Lung (tissue), 12 donors: ENCODE results near the gene SPOCD1. TPM values are rescaled to one million over a fixed set of nuclear protein-coding genes. Genes with fewer than 3 reads are reported as not detected.

ENCODE experiments used
- ATAC-seq: fragments of 200-7000 bp; cut with Tn5 transposase; one replicate; pipeline ENCODE4 v1.9.1; 2020; ENCODE audit warnings: moderate number of reproducible peaks; ENCODE audit not compliant: insufficient read depth, low FRiP score
- DNase-seq, 3 donors: peaks; one replicate each; pipeline ENCODE4 v3.0.0-alpha.2; 2013 to 2017
- H3K27ac ChIP-seq, 2 donors: one replicate each; pipeline ENCODE4 v1.5.1; 2013; ENCODE audit warnings: mild to moderate bottlenecking in 2 of 2, moderate library complexity in 2 of 2, control low read depth in 1 of 2, inconsistent platforms in 1 of 2, low read depth in 1 of 2, low read length in 1 of 2
- H3K27me3 ChIP-seq, 3 donors: one replicate each; pipeline ENCODE4 v1.5.1; 2013; ENCODE audit warnings: low read length in 2 of 3; ENCODE audit not compliant: control insufficient read depth in 3 of 3, insufficient read depth in 3 of 3
- H3K36me3 ChIP-seq, 4 donors: one replicate each; pipeline ENCODE4 v1.5.1; 2013; ENCODE audit warnings: low read length in 4 of 4, mild to moderate bottlenecking in 1 of 4, moderate library complexity in 1 of 4; ENCODE audit not compliant: control insufficient read depth in 4 of 4, insufficient read depth in 4 of 4
- H3K4me1 ChIP-seq, 5 donors: one replicate each; pipeline ENCODE4 v1.5.1; 2013; ENCODE audit warnings: low read length in 5 of 5, mild to moderate bottlenecking in 2 of 5, moderate library complexity in 1 of 5; ENCODE audit not compliant: control insufficient read depth in 5 of 5, insufficient read depth in 5 of 5
- H3K4me3 ChIP-seq: one replicate; pipeline ENCODE4 v1.5.1; 2013; ENCODE audit warnings: mild to moderate bottlenecking, control low read depth, moderate library complexity
- H3K9ac ChIP-seq, 2 donors: one replicate each; pipeline ENCODE4 v1.5.1; 2013; ENCODE audit warnings: low read length in 2 of 2, control low read depth in 1 of 2; ENCODE audit not compliant: insufficient read depth in 1 of 2
- H3K9me3 ChIP-seq, 4 donors: one replicate each; pipeline ENCODE4 v1.5.1; 2013; ENCODE audit warnings: low read length in 3 of 4, mild to moderate bottlenecking in 1 of 4, moderate library complexity in 1 of 4; ENCODE audit not compliant: control insufficient read depth in 4 of 4, insufficient read depth in 3 of 4
- WGBS, 2 donors: extraction: QIAGEN DNeasy Blood & Tissue Kit; methylation state at CpG; one replicate each; pipeline ENCODE4 v1.1.7; 2013; 5-methylcytosine and 5-hydroxymethylcytosine counted together
- polyA plus RNA-seq, 2 donors: library from polyadenylated mRNA; stranded (reverse); fragments of 200-250 nt; gene quantifications; one replicate each; pipeline ENCODE4 v1.2.1, GENCODE V29; 2013
- total RNA-seq, 2 donors: library from RNA; depleted of rRNA in 1 of 2; stranded (reverse); fragments of >200 nt in 1 of 2; gene quantifications; one replicate each; pipeline ENCODE4 v1.2.1, GENCODE V29; 2014 to 2021
- TF ChIP-seq, protein P1 (sequence below): IDR thresholded peaks from 2 replicates; pipeline ENCODE4 v1.5.1; 2012; ENCODE audit warnings: mild to moderate bottlenecking; ENCODE audit errors: control extremely low read depth, extremely low read depth
- donor health status: control.
- donor health status: control.
- donor health status: Bipolar disorder and iron deficiency.
- donor health status: healthy.
- donor health status: DM: yes; HTN: yes; CAD: no.

SPOCD1 gene
- total and polyA plus RNA-seq, 4 donors, result 0.51 to 15.7 (median 8.4) TPM

DNA sequence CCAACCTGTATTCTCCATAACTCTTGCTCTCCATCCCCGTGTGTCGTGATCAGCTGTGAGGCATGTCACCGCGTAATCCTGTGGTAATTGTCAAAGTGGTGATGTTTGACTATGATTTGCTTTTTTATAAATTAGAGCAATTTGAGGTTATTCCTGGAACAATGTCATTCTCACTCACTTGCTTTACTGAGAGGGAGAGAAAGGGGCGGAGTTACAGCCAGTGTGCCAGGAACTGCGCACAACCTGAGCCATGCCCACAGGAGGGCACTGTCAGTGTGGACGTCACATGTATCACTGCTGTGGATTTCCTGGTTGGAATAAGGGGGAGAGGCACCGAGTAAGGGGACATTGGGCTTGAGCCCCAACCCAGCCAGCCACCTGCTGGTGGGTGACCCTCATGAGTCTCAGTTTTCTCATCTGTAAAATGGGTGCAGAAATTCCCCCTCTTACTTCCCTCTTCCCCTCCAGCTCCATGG lies 58.6 kb downstream of the SPOCD1 start:
- peaks cover 0 to 7% (median 3%) of the 10 kb centered on the region in 3 donors for H3K27me3 ChIP-seq
- no peaks in the 10 kb centered on the region for H3K36me3 ChIP-seq
- H3K9ac ChIP-seq, result no peak overlapping the region
- TF ChIP-seq, protein P1, sequence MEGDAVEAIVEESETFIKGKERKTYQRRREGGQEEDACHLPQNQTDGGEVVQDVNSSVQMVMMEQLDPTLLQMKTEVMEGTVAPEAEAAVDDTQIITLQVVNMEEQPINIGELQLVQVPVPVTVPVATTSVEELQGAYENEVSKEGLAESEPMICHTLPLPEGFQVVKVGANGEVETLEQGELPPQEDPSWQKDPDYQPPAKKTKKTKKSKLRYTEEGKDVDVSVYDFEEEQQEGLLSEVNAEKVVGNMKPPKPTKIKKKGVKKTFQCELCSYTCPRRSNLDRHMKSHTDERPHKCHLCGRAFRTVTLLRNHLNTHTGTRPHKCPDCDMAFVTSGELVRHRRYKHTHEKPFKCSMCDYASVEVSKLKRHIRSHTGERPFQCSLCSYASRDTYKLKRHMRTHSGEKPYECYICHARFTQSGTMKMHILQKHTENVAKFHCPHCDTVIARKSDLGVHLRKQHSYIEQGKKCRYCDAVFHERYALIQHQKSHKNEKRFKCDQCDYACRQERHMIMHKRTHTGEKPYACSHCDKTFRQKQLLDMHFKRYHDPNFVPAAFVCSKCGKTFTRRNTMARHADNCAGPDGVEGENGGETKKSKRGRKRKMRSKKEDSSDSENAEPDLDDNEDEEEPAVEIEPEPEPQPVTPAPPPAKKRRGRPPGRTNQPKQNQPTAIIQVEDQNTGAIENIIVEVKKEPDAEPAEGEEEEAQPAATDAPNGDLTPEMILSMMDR, result no peak
- no peak overlapping the region for H3K4me3 ChIP-seq
- no peak for ATAC-seq
- no peak for DNase-seq
- no peaks in the 10 kb centered on the region for H3K9me3 ChIP-seq
- H3K4me1 ChIP-seq, result peaks cover 0 to 61% (median 20%) of the 10 kb centered on the region in 5 donors
- WGBS, 2 donors, result 86% methylated on average over 8 of the region's 8 CpGs
- no peak overlapping the region for H3K27ac ChIP-seq

- DNase-seq (no peak), ATAC-seq (no peak)
- TF ChIP-seq, protein P1, result no peak
- H3K9me3 ChIP-seq, result no peaks in the 10 kb centered on the region
- H3K4me3 ChIP-seq, result no peak overlapping the region
- H3K4me1 ChIP-seq, result peaks cover 0 to 62% (median 20%) of the 10 kb centered on the region in 5 donors
- WGBS, 2 donors, result 91 to 93% methylated on average over 13 of the region's 13 CpGs
- H3K27me3 ChIP-seq, result peaks cover 0 to 3% (median under 1%) of the 10 kb centered on the region in 3 donors
- no peak overlapping the region for H3K9ac ChIP-seq
- no peaks in the 10 kb centered on the region for H3K36me3 ChIP-seq
- H3K27ac ChIP-seq, result no peak overlapping the region
Measured at GRCh38 chr1:31756578-31756977, 59.2 kb downstream of the SPOCD1 start.

DNA sequence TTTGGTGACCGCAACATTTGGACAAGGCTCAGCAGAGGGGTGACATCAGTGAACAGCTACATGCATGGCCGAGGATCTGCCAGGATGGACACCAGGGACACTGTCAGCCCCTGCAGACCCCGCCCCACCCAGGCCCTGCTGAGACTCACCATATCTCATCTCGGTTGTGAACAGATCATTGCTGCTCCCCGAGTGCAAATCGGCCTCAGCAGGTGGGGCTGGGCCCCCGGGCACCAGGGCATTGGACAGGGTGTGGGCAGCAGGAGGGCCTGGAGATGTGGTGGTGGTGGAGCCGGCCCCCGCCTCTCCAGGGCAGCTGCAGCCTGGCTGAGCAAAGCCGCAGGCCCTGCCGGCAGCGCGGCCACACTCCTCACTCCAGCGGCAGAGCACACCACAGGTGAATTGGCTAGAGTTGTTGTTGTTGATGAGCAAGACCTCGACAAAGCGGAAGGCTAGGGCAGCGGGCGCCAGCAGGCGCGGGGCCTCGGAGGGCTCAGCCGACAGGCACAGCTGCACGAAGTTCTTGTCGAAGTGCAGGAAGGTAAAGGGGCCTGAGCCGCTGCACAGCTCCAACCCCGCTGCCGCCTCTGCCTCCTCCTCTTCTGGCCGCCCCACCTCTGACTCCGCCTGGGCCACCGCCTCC lies 59.9 kb downstream of the SPOCD1 start:
- no peaks in the 10 kb centered on the region for H3K36me3 ChIP-seq
- TF ChIP-seq, protein P1, result no peak
- WGBS, 2 donors, result 90% methylated on average over 28 to 30 of the region's 30 CpGs
- DNase-seq (no peak), ATAC-seq (no peak)
- H3K27ac ChIP-seq, result no peak overlapping the region
- H3K27me3 ChIP-seq, result peaks cover 0 to 3% (median 0%) of the 10 kb centered on the region in 3 donors
- no peak overlapping the region for H3K4me3 ChIP-seq
- no peak overlapping the region for H3K9ac ChIP-seq
- no peaks in the 10 kb centered on the region for H3K9me3 ChIP-seq
- H3K4me1 ChIP-seq, result peaks cover 0 to 56% (median 20%) of the 10 kb centered on the region in 5 donors
